Effector CD4-positive, alpha-beta T cell (primary cell): Measurements from ENCODE around the gene TRRAP.
A peak's percentile ranks its signal among the peaks of the same experiment; 100 is the strongest.
"Not testable (repeated sequence)": the region's sequence is repeated elsewhere in the genome, so short reads cannot be mapped to it uniquely, and the experiment has no call there.

Experiments used
- DNase-seq: peaks from one replicate; pipeline ENCODE4 v3.0.0-alpha.2; 2020

The TRRAP gene

GRCh38 chr7:98866765-98867164 lies 11.6 kb upstream of the TRRAP start:
- no peak for DNase-seq

DNA sequence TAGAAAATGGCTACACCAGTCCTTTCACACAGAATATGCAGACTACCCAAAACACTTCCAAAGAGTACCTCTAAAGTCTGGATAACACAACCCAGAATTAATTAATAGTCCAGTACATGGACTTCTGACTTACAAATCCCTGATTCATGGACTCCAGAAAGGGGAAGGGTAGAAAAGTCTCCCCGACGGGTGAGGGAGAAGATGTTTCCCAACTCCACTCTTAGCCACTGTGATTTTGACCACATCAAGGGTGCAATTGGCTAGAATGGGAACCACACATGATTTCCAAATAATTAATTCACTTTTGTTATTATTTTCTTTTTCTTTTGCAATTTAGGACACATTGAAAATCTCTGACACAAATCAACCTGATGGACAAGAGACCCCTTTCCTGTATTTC lies 9.9 kb upstream of the TRRAP start:
- DNase-seq: no peak

GRCh38 chr7:98869027-98869596 lies 9.2 kb upstream of the TRRAP start:
- no peak for DNase-seq

- DNase-seq: no peak
Measured at GRCh38 chr7:98869597-98870120, 8.7 kb upstream of the TRRAP start, which contains the start of gene TMEM130. TSS of gene TMEM130 (minus strand) at chr7:98870014. CDS start at chr7:98869861, 153 bp downstream.

DNA sequence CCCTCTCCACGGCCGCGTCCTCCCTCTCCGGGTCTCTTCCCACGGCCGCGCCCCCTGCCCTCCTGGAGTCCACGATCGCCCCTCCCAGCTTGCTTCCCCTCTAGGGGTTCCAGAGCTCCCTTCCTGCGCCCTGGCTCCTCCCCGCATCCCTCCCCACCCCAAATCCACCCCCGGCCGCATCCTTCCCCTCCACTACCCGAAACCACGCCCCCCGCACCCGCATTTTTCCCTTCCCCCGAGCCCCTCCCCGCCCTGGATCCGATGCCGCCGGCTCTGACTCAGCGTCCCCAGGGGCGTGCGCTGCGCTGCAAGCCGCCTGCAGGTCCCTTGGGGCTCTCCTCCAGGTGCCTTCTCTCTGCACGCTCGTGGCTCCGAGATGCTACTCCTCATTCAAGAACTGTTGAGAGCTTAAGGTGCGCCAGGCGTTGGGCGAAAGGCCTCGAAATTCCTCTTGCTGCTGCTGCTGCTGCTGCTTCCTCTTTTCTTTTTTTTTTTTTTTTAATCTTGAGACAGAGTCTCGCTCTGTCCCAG lies 8.1 kb upstream of the TRRAP start:
- DNase-seq: peak; percentile 46

DNA sequence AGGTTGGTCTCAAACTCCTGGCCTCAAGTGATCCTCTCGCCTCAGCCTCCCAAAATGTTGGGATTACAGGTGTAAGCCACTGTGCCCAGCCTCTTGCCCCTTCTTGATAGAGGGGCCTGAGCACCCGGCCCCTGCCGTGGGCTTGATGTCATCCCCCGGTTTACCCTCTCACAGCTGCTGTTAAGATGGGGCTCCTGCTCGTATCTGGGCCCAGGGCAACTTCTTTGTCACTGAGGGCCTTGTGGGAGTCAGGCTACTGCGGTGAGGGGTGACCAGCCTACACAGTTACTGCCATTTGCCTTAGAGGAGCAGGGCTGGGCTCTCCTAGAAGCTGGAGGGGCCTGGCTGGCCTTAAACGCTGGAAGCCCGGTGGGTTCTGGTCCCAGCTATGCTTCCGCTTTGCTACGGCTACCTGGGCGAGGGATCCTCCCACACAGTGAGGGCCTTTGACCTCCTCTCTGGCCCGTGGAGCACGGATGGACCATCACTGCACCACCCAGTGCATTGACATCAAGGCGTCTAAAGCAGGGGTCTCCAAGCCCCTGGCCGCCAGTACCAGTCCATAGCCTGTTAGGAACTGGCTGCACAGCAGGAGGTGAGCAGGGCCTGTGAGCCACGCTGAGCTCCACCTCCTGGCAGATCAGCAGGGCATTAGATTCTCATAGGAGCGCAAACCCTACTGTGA lies 7.4 kb upstream of the TRRAP start:
- DNase-seq: no peak

DNA sequence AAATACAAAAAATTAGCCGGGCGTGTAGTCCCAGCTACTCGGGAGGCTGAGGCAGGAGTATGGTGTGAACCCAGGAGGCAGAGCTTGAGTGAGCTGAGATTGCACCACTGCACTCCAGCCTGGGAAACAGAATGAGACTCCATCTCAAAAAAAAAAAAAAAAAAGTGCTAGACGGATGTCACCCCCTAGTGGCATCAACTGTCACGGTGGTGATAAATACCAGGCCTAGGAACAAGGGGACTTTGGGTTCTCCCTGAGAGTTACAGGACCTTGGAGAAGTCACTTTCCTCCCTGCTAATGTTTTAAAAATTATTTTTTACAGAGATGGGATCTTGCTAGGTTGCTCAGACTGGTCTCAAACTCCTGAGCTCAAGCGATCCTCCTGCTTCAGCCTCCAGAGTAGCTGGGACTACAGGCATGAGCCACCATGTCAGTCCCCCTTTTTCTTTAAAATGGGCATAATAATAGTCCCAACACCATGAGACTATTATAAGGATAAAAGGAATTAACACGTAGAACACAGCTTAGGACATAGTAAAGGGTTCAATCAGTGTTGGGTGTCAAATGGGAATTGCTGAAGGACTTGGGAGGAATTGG lies 5.9 kb upstream of the TRRAP start:
- DNase-seq: no peak

DNA sequence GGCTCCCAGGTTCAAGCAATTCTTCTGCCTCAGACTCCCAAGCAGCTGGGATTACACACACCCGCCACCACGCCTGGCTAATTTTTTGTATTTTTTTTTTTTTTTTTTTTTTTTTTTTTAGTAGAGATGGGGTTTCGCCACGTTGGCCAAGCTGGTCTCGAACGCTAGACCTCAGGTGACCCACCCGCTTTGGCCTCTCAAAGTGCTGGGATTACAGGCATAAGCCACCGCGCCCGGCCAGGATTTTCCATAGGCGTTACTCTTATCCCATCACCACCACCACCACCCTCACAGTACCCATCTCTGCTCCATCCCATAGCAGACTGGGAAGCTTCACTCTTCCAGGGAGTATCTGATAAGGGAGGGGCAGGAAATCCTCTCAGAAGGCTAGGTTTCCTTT lies 4.7 kb upstream of the TRRAP start:
- DNase-seq: not testable (repeated sequence)

DNA sequence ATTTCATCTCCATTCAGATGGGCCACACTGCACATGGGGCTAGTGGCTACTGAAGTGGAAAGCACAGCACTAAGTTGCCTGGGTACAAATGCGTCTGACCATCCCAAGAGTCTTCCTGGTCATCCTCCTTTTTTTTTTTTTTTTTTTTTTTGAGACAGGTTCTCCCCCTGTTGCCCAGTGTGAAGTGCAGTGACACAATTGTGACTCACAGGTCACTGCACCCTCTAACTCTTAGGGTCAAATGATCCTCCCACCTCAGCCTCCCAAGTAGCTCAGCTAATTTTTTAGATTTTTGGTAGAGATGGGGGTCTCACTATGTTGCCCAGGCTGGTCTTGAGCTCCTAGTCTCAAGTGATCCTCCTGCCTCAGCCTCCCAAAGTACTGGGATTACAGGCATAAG lies 3.4 kb upstream of the TRRAP start:
- no peak for DNase-seq

- DNase-seq: no peak
Measured at GRCh38 chr7:98875501-98875900, 2.8 kb upstream of the TRRAP start.

DNA sequence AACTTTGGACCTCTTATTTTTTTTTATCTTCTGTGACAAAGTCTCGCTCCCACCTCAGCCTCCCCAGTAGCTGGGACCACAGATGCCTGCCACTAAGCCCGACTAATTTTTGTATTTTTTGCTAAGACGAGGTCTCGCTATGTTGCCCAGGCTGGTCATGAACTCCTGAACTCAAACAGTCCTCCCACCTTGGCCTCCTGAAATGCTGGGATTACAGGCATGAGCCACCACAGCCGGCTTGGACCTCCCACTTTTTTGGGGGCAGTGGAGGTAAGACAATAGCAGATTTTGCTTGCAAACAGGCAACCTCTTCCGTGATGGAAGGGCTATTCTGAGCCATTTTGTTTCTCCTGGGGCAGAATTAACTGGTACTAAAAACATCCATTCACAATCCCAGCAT lies 1.2 kb upstream of the TRRAP start:
- no peak for DNase-seq

DNA sequence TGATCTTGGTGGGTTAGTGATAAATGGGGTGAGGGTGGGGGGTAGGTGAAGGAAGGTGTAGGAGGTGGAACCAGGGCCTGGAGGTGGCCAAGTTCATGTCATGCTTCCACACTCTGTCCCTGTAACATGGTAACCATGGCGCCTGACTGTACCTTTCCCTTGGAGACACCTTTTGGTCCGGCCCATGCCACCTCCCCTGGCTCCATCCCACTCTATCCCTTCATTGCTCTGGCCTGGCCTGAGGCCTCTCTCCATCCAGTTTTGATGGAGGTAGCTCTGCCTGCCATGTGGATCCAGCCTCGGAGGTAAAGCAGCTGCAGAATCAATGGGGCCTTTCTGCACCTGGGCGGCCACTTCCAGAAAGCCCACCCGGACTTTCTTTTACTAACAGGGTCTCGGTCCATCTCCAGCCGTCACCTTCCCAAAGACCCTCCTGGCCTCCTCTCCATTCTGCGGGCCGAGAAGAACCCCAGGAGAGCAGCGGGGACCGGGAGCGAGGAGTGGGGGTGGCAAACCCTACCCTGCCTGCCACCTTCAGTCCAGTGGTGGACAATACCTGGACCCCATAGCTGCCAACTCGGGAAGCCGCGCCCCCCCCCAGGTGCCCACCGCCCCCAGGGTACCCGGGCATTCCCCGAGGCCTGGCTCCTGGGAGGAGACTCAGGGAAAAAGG lies 504 bp upstream of the TRRAP start:
- no peak for DNase-seq

- peak; percentile 57 for DNase-seq
Measured at GRCh38 chr7:98879198-98879978, 1.1 kb downstream of the TRRAP start.

- no peak for DNase-seq
Measured at GRCh38 chr7:98879979-98880315, 1.6 kb downstream of the TRRAP start.

DNA sequence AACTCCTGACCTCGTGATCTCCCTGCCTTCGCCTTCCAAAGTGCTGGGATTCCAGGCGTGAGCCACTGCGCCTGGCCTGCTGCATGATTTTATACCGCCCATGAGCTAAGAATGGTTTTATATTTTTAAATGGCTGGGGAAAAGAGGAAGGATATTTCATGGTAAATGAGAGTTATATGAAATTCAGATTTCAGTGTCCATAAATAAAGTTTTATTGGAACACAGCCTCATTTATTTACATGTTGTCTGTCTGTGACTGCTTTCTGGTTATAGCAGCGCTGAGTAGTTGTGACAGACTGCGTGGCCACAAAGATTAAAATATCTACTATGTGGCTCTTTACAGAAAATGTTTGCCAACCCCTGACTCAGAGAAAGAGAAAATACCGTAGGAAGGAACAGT lies 2.2 kb downstream of the TRRAP start:
- no peak for DNase-seq

DNA sequence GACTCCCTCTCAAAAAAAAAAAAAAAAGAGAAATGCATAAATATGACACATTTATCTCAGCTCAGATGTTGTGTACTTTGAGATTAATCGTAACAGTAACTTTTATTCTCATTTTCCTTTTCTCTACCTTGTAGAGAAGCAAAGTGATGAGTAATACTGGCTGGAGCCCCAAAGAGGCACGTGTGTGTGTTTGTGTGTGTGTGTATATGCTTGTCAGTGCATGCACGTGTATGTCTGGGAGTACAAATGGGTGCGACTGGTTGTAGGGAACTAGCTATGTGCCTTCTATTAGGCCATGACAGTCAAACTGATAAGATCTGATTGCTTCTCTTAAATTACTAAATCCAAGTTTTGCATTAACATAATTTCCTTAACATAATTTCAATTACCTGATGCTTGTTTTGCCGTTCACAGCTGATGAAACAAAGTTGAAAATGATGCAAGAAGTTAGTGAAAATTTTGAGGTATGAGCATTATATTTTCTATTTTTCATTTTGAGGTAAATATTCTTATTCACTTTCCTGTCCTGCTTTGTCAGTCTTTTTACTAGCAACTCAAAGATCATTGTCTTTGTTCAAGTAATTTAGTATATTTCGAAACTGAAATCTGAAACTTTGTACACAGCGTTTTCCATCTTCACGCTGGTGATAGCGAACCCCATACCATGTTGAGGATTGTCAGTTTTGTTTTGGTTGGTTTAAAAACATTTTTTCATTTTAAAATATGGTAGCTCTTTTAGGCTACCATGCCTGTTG lies 3.4 kb downstream of the TRRAP start:
- DNase-seq: no peak

GRCh38 chr7:98884416-98884815 lies 6.1 kb downstream of the TRRAP start:
- DNase-seq: no peak

- no peak for DNase-seq
Measured at GRCh38 chr7:98887038-98887437, 8.7 kb downstream of the TRRAP start.

GRCh38 chr7:98892609-98893008 lies 14.3 kb downstream of the TRRAP start:
- no peak for DNase-seq

- DNase-seq: no peak
Measured at GRCh38 chr7:98899816-98900215, 21.5 kb downstream of the TRRAP start.

GRCh38 chr7:98900815-98901214 lies 22.5 kb downstream of the TRRAP start:
- no peak for DNase-seq

DNA sequence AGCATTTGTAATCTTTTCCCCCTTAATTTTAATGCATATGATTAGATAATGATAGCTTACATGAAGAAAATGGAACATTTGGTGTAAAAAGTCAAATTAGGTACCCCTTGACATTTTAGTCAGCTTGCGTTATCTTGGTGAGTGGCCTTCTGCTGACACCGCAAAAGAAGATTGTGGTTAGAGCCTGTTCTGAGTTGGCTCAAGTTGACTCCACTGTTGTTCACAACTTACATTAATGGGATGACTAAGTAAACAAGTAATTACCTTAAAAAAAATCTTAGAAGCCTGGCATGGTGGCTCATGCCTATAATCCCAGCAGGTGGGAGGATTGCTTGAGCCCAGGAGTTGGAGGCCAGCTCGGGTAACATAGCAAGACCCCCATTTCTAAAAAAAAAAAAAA lies 24.2 kb downstream of the TRRAP start:
- DNase-seq: no peak
